Mucosa of stomach (tissue), 1 donor: ENCODE data around the gene CDH24.

ENCODE experiments used
- H3K27me3 ChIP-seq: one replicate; pipeline ENCODE4 v1.7.0; 2013; ENCODE audit warnings: mild to moderate bottlenecking, low read length; ENCODE audit not compliant: control insufficient read depth, insufficient read depth
- H3K36me3 ChIP-seq: one replicate; pipeline ENCODE4 v1.7.0; 2013; ENCODE audit warnings: low read length; ENCODE audit not compliant: control insufficient read depth, insufficient read depth
- H3K4me1 ChIP-seq: one replicate; pipeline ENCODE4 v1.7.0; 2013; ENCODE audit warnings: mild to moderate bottlenecking, low read length; ENCODE audit not compliant: control insufficient read depth, insufficient read depth
- H3K4me3 ChIP-seq: one replicate; pipeline ENCODE4 v1.7.0; 2013; ENCODE audit warnings: low read length
- H3K9ac ChIP-seq: one replicate; pipeline ENCODE4 v1.7.0; 2013; ENCODE audit warnings: mild to moderate bottlenecking, low read length, moderate library complexity
- H3K9me3 ChIP-seq: one replicate; pipeline ENCODE4 v1.7.0; 2013; ENCODE audit warnings: mild to moderate bottlenecking, low read length, moderate library complexity; ENCODE audit not compliant: control insufficient read depth
- donor health status: Pancreatic carcinoma.

The CDH24 gene

DNA sequence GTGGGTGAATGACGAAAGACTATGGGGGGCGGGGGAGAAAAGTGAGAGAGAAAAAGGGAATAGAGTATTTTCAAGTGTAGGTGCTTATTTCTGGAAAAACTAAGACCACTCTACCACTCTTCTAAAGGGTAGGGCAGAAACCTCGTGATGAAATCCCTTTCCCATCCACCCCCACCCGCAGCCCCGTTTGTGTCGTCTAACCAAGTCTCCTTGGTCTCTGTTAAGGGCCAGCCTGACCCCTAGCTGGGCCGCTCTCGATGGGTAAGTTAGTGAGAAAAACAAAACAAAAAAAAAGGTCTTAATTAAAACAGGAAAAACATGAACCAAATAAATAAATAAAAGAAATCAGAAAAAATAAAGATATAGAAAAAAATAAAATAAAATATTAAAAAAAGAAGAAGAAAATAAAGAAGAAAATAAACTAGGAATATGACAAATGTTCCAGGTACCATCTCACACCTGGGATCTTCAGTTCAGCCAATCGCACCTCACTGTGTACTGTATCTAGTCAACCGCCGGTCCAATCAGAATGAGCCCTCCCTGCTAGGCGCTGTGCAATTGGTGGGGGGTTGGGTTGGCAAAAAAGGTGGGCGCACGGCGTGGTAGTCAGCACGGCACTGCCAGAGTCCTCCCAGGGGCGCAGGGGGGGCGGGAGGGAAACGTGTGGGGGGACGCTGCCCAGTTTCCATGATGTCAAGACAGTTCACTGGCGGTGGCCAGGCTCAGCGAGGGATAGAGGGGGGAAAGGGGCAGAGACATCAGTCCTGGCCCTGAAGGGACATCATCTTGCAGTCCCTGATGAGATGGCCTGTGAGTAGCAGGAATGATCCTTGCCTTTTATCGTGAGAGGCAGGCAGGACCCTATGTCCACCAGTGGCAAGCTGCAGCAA, 9.8 kb upstream of the CDH24 start:
- Histone ChIP-seq H3K4me3 (no peak overlapping the region), H3K36me3 (peaks cover 35% of the 10 kb centered on the region), H3K27me3 (no peaks in the 10 kb centered on the region), H3K9ac (no peak overlapping the region), H3K4me1 (peaks cover 14% of the 10 kb centered on the region), H3K9me3 (no peaks in the 10 kb centered on the region)

DNA sequence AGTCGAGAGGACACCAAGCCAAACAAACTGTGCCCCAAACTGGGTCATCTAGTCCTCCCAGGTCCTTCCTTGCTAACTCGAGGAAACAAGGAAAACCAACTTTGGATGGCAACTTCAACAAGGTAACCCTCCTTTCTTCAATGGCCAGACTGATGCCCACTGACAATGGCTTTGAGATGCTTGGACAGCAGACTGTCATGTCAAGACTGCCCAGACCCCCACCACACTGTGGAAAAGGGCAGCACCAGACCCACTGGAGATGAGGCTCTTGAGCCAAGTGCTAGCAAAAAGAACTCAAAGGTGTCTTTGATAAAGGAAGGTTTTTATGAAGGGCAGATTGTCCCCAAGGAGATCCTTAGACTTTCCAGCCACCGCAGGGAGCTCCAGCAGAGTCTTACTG, 9.0 kb upstream of the CDH24 start:
- Histone ChIP-seq H3K4me3 (no peak overlapping the region), H3K27me3 (no peaks in the 10 kb centered on the region), H3K9ac (no peak overlapping the region), H3K4me1 (peaks cover 7% of the 10 kb centered on the region), H3K9me3 (no peaks in the 10 kb centered on the region), H3K36me3 (peaks cover 38% of the 10 kb centered on the region)

DNA sequence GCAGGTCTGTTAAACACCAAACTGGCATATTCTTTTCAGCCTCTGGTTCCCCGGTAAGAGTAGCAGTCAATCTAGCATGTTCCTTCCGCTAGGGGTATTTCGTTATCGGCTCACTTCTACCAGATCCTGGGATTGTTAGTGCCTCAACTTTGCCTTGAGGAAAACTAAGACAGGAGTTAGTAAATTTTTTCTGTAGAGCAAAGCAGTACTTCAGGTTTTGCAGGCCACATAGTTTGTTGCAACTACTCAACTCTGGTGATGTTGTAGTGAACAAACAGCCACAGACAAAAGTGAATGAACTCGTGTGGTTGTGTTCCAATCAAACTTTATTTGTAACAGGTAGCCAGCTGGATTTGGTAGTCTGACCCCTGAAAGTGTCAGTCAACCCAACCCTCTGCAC, 6.3 kb upstream of the CDH24 start:
- Histone ChIP-seq H3K9ac (no peak overlapping the region), H3K27me3 (no peaks in the 10 kb centered on the region), H3K36me3 (peaks cover 42% of the 10 kb centered on the region), H3K4me3 (no peak overlapping the region), H3K9me3 (no peaks in the 10 kb centered on the region), H3K4me1 (no peaks in the 10 kb centered on the region)

DNA sequence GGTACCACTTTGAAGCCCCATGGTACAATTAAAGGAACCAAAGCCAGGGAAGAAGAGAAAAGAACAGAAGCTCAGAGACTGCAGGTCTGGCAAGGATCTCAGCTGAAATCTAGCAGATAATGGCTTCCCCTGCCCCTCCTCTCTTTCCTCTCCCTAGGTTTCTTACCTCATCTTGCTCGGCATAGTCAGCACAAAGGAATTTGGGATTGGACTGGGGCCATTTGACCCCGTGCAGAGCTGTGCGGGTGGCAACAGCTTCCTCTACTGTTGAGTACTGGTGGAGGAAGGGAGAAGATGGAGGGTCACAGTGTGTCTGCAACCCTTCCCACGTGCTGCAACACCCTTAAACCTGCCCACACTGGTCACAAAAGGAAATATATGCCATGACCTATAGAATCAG, 4.7 kb upstream of the CDH24 start:
- H3K4me3 ChIP-seq: no peak overlapping the region
- H3K4me1 ChIP-seq: peaks cover 6% of the 10 kb centered on the region
- no peak overlapping the region for H3K9ac ChIP-seq
- H3K27me3 ChIP-seq: peaks cover 2% of the 10 kb centered on the region
- no peaks in the 10 kb centered on the region for H3K9me3 ChIP-seq
- peaks cover 34% of the 10 kb centered on the region for H3K36me3 ChIP-seq

DNA sequence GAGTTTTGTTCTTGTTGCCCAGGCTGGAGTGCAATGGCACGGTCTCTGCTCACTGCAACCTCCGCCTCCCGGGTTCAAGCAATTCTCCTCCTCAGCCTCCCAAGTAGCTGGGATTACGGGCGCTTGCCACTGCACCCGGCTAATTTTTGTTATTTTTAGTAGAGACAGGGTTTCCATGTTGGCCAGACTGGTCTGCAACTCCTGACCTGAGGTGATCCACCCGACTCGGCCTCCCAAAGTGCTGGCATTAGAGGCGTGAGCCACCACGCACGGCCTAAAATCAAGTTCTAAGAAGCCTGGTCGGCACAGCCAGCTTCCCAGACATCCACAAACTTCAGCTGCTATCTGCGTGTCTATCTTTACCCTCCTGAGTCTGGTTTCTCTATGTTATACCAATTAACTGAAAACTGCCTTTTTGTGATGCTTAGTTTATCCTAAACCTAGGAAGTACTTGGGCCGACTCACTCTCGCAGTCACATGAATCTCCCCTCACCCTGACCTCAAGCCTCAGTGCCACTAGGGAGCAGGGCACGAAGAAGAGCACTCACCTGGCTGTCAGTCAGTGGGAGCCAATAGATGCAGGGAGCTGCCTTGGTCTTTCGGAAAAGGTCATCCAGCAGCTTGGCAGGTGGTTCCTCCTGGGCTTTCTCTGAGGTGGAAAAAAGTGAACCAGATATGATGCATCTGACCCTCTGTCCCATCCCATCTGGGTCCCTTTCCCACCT, 3.4 kb upstream of the CDH24 start:
- Histone ChIP-seq H3K4me1 (peaks cover 16% of the 10 kb centered on the region), H3K27me3 (peaks cover 4% of the 10 kb centered on the region), H3K36me3 (peaks cover 28% of the 10 kb centered on the region), H3K4me3 (no peak overlapping the region), H3K9me3 (no peaks in the 10 kb centered on the region), H3K9ac (no peak overlapping the region)

GRCh38 chr14:23058654-23059504, 1.6 kb upstream of the CDH24 start:
- Histone ChIP-seq H3K9me3 (no peaks in the 10 kb centered on the region), H3K4me3 (no peak overlapping the region), H3K4me1 (peaks cover 16% of the 10 kb centered on the region), H3K27me3 (peaks cover 4% of the 10 kb centered on the region), H3K9ac (no peak overlapping the region), H3K36me3 (peaks cover 24% of the 10 kb centered on the region)

- H3K27me3 ChIP-seq: peaks cover 4% of the 10 kb centered on the region
- H3K9me3 ChIP-seq: no peaks in the 10 kb centered on the region
- peak overlapping the region; percentile 50 for H3K9ac ChIP-seq
- H3K4me3 ChIP-seq: peak overlapping the region; percentile 36
- H3K4me1 ChIP-seq: peaks cover 16% of the 10 kb centered on the region
- H3K36me3 ChIP-seq: peaks cover 16% of the 10 kb centered on the region
Measured at GRCh38 chr14:23057757-23058653, 685 bp upstream of the CDH24 start.

GRCh38 chr14:23056145-23056955, 970 bp downstream of the CDH24 start:
- peaks cover 16% of the 10 kb centered on the region for H3K4me1 ChIP-seq
- no peaks in the 10 kb centered on the region for H3K9me3 ChIP-seq
- peaks cover 4% of the 10 kb centered on the region for H3K27me3 ChIP-seq
- peak overlapping the region; percentile 55 for H3K9ac ChIP-seq
- no peak overlapping the region for H3K4me3 ChIP-seq
- H3K36me3 ChIP-seq: peaks cover 5% of the 10 kb centered on the region

GRCh38 chr14:23055621-23056144, 1.6 kb downstream of the CDH24 start:
- Histone ChIP-seq H3K4me3 (no peak overlapping the region), H3K36me3 (peaks cover 5% of the 10 kb centered on the region), H3K4me1 (peaks cover 16% of the 10 kb centered on the region), H3K27me3 (peaks cover 4% of the 10 kb centered on the region), H3K9ac (no peak overlapping the region), H3K9me3 (no peaks in the 10 kb centered on the region)

- Histone ChIP-seq H3K4me1 (peaks cover 16% of the 10 kb centered on the region), H3K9ac (no peak overlapping the region), H3K36me3 (peaks cover 5% of the 10 kb centered on the region), H3K4me3 (no peak overlapping the region), H3K27me3 (peaks cover 4% of the 10 kb centered on the region), H3K9me3 (no peaks in the 10 kb centered on the region)
Measured at GRCh38 chr14:23055147-23055550, 2.2 kb downstream of the CDH24 start.
